H1 (cell line): ENCODE results near the gene FREM1. TPM values are rescaled to one million over a fixed set of nuclear protein-coding genes. Genes with fewer than 3 reads are reported as not detected.

Source experiments
- CTCF ChIA-PET: fragments of 300-600 bp; sonication (Branson Sonifier 250); formaldehyde crosslinking; loops from one replicate; lab custom pipeline; 2021; ENCODE audit not compliant: partially characterized antibody; lab: Charles Lee
- POLR2A ChIA-PET: fragments of 300-600 bp; sonication (Branson Sonifier 250); formaldehyde crosslinking; loops from one replicate; lab custom pipeline; 2021; ENCODE audit warnings: inconsistent platforms; ENCODE audit not compliant: partially characterized antibody; lab: Charles Lee
- DNase-seq, 2 experiments: peaks; one replicate each; pipeline versions ENCODE4 v3.0.0 to v3.0.0-alpha.2; 2010 to 2022; ENCODE audit warnings: low spot score in 2 of 2, low read depth in 1 of 2, mixed read lengths in 1 of 2
- FAIRE-seq: peaks from 2 replicates; lab custom pipeline; 2011; peaks lifted over from hg19 to GRCh38; lab: Jason Lieb, UNC
- H2AFZ ChIP-seq: 2 replicates; pipeline ENCODE4 v1.8.1; 2012; ENCODE audit warnings: low read length, inconsistent platforms
- H2AK5ac ChIP-seq: 2 replicates; pipeline ENCODE4 v1.6.1; 2013; ENCODE audit warnings: low read depth, low read length
- H2BK120ac ChIP-seq: replicated peaks from 2 replicates; pipeline ENCODE3; 2013; ENCODE audit warnings: low read depth, low read length, inconsistent platforms
- H2BK12ac ChIP-seq: 2 replicates; pipeline ENCODE4 v1.6.1; 2013; ENCODE audit warnings: low read depth, low read length
- H2BK15ac ChIP-seq: 2 replicates; pipeline ENCODE4 v1.6.1; 2013; ENCODE audit warnings: low read length
- H2BK20ac ChIP-seq: 2 replicates; pipeline ENCODE4 v1.6.1; 2013; ENCODE audit warnings: low read length
- H2BK5ac ChIP-seq: 2 replicates; pipeline ENCODE4 v1.6.1; 2013; ENCODE audit warnings: low read depth, low read length
- H3K14ac ChIP-seq: 2 replicates; pipeline ENCODE4 v1.6.1; 2013; ENCODE audit warnings: inconsistent platforms; ENCODE audit not compliant: insufficient read length
- H3K18ac ChIP-seq: 2 replicates; pipeline ENCODE4 v1.6.1; 2013; ENCODE audit warnings: low read length; ENCODE audit errors: extremely low read depth
- H3K23ac ChIP-seq: 2 replicates; pipeline ENCODE4 v1.6.1; 2013; ENCODE audit warnings: inconsistent platforms; ENCODE audit not compliant: insufficient read length
- H3K23me2 ChIP-seq: 2 replicates; pipeline ENCODE4 v1.6.1; 2013; ENCODE audit warnings: low read depth, low read length
- H3K27ac ChIP-seq: 2 replicates; pipeline ENCODE4 v1.6.1; 2011; ENCODE audit warnings: low read depth, low read length, inconsistent platforms
- H3K27me3 ChIP-seq, 4 experiments: replicated peaks in 1 of 4; 1 replicate in 1 of 4; 2 replicates in 3 of 4; pipeline versions ENCODE4 v1.6.1 to v1.8.1; 2011 to 2013; ENCODE audit warnings: low read length in 3 of 4, mild to moderate bottlenecking in 3 of 4, inconsistent platforms in 2 of 4, mixed read lengths in 2 of 4, moderate library complexity in 1 of 4; ENCODE audit not compliant: control insufficient read depth in 3 of 4, insufficient read depth in 3 of 4; ENCODE audit errors: extremely low read depth in 1 of 4
- H3K36me3 ChIP-seq, 4 experiments: 2 replicates each; pipeline versions ENCODE4 v1.6.1 to v1.8.1; 2011 to 2013; ENCODE audit warnings: mild to moderate bottlenecking in 4 of 4, low read length in 3 of 4, moderate library complexity in 2 of 4, control low read depth in 1 of 4, inconsistent platforms in 1 of 4; ENCODE audit not compliant: insufficient read depth in 4 of 4, control insufficient read depth in 2 of 4
- H3K4ac ChIP-seq: replicated peaks from 2 replicates; pipeline ENCODE3; 2013; ENCODE audit warnings: low read length, low read depth, mixed read lengths, inconsistent platforms; ENCODE audit not compliant: insufficient read length
- H3K4me1 ChIP-seq, 4 experiments: replicated peaks in 1 of 4; 1 replicate in 1 of 4; 2 replicates in 3 of 4; pipeline versions ENCODE4 v1.6.1 to v1.8.1; 2011 to 2013; ENCODE audit warnings: low read length in 3 of 4, inconsistent platforms in 2 of 4, mixed read lengths in 1 of 4; ENCODE audit not compliant: insufficient read depth in 4 of 4, control insufficient read depth in 3 of 4
- H3K4me2 ChIP-seq, 2 experiments: 2 replicates each; pipeline versions ENCODE4 v1.6.1 to v1.8.1; 2011 to 2013; ENCODE audit warnings: low read depth in 2 of 2, low read length in 2 of 2, control low read depth in 1 of 2, inconsistent platforms in 1 of 2, mild to moderate bottlenecking in 1 of 2; ENCODE audit not compliant: insufficient read depth in 1 of 2
- H3K4me3 ChIP-seq, 4 experiments: fragments of 200-600, 300-600 bp in 1 of 4; sonication (generic), shearing (Covaris generic), sonication (Bioruptor Twin) in 1 of 4; 2 replicates each; pipeline versions ENCODE4 v1.5.1 to v1.8.1; 2011 to 2016; ENCODE audit warnings: low read length in 4 of 4, low read depth in 3 of 4, control low read depth in 2 of 4, inconsistent platforms in 2 of 4, mild to moderate bottlenecking in 2 of 4, mixed read lengths in 1 of 4, moderate library complexity in 1 of 4; ENCODE audit not compliant: insufficient read depth in 2 of 4; ENCODE audit errors: extremely low read depth in 1 of 4
- H3K56ac ChIP-seq: replicated peaks from 2 replicates; pipeline ENCODE3; 2013; ENCODE audit warnings: low read depth, mild to moderate bottlenecking, mixed read lengths, low read length, inconsistent platforms; ENCODE audit not compliant: insufficient read length
- H3K79me1 ChIP-seq: 2 replicates; pipeline ENCODE4 v1.6.1; 2013; ENCODE audit warnings: low read depth, low read length, control low read depth
- H3K79me2 ChIP-seq, 2 experiments: 2 replicates each; pipeline versions ENCODE4 v1.6.1 to v1.8.1; 2012 to 2013; ENCODE audit warnings: low read length in 2 of 2, mild to moderate bottlenecking in 2 of 2, inconsistent platforms in 1 of 2; ENCODE audit not compliant: insufficient read depth in 2 of 2, control insufficient read depth in 1 of 2
- H3K9ac ChIP-seq, 4 experiments: replicated peaks in 1 of 4; 1 replicate in 1 of 4; 2 replicates in 3 of 4; pipeline versions ENCODE4 v1.6.1 to v1.8.1; 2011 to 2013; ENCODE audit warnings: low read depth in 3 of 4, low read length in 3 of 4, control low read depth in 2 of 4, mild to moderate bottlenecking in 2 of 4, moderate library complexity in 2 of 4, inconsistent platforms in 1 of 4; ENCODE audit errors: extremely low read depth in 1 of 4
- H3K9me3 ChIP-seq, 2 experiments: 2 replicates each; pipeline versions ENCODE4 v1.6.1 to v1.8.1; 2012 to 2013; ENCODE audit warnings: mild to moderate bottlenecking in 2 of 2, moderate library complexity in 2 of 2, control low read depth in 1 of 2, inconsistent platforms in 1 of 2, low read depth in 1 of 2, low read length in 1 of 2, mixed read lengths in 1 of 2; ENCODE audit not compliant: insufficient read depth in 2 of 2
- H4K20me1 ChIP-seq, 2 experiments: replicated peaks in 1 of 2; 2 replicates each; pipeline versions ENCODE3 to v1.8.1; 2011 to 2013; ENCODE audit warnings: inconsistent platforms in 2 of 2, low read length in 2 of 2, mild to moderate bottlenecking in 1 of 2; ENCODE audit not compliant: insufficient read depth in 2 of 2, control insufficient read depth in 1 of 2
- H4K5ac ChIP-seq: 2 replicates; pipeline ENCODE4 v1.6.1; 2013; ENCODE audit warnings: low read length, low read depth, mixed read lengths, inconsistent platforms; ENCODE audit not compliant: insufficient read length
- H4K8ac ChIP-seq: 2 replicates; pipeline ENCODE4 v1.8.0; 2013; ENCODE audit warnings: mild to moderate bottlenecking, moderate library complexity, low read length, inconsistent platforms; ENCODE audit not compliant: insufficient read depth; ENCODE audit errors: extremely low read depth
- H4K91ac ChIP-seq: replicated peaks from 2 replicates; pipeline ENCODE3; 2013; ENCODE audit warnings: low read length, mixed read lengths, inconsistent platforms; ENCODE audit not compliant: insufficient read length
- ASH2L ChIP-seq: fragments of 200-600, 300-600 bp; sonication (generic); IDR thresholded peaks from one replicate; pipeline ENCODE4 v1.7.1; 2017; ENCODE audit warnings: low read length
- EZH2 ChIP-seq: fragments of 200-600 bp; sonication (generic); IDR thresholded peaks from 2 replicates; pipeline ENCODE4 v1.7.1; 2012; ENCODE audit warnings: low read depth, mild to moderate bottlenecking, moderate library complexity, low read length, inconsistent platforms; ENCODE audit not compliant: severe bottlenecking
- NANOG ChIP-seq: IDR thresholded peaks from 2 replicates; pipeline ENCODE4 v1.6.1; 2011; ENCODE audit warnings: low read length, low read depth, mild to moderate bottlenecking, inconsistent platforms; ENCODE audit not compliant: insufficient read depth, poor library complexity, severe bottlenecking
- RXRA ChIP-seq: IDR thresholded peaks from 2 replicates; pipeline ENCODE4 v1.6.1; 2011; ENCODE audit warnings: low read depth, mild to moderate bottlenecking, low read length, moderate library complexity; ENCODE audit not compliant: insufficient read depth
- SIX5 ChIP-seq: IDR thresholded peaks from 2 replicates; pipeline ENCODE4 v1.6.1; 2011; ENCODE audit warnings: mild to moderate bottlenecking, low read depth, low read length
- TCF12 ChIP-seq: IDR thresholded peaks from 2 replicates; pipeline ENCODE4 v1.6.1; 2011; ENCODE audit warnings: low read depth, mild to moderate bottlenecking, low read length
- ZNF274 ChIP-seq: IDR thresholded peaks from 2 replicates; pipeline ENCODE4 v1.7.0; 2012; ENCODE audit warnings: low read length, borderline replicate concordance; ENCODE audit errors: extremely low read depth
- WGBS, 2 experiments: shearing (Covaris generic) in 1 of 2; methylation state at CpG; one replicate each; pipeline versions ENCODE4 v1.1.6 to v1.1.7; 2013 to 2015; ENCODE audit warnings: low lambda C conversion rate in 2 of 2, mixed read lengths in 2 of 2, inconsistent platforms in 1 of 2, low coverage in 1 of 2, missing lambda C conversion rate in 1 of 2; ENCODE audit not compliant: insufficient replicate concordance in 2 of 2, insufficient coverage in 1 of 2, insufficient read length in 1 of 2; ENCODE audit errors: extremely low coverage in 1 of 2, missing lambda C conversion rate in 1 of 2; 5-methylcytosine and 5-hydroxymethylcytosine counted together
- polyA plus RNA-seq, 7 experiments: library from polyadenylated mRNA; depleted of rRNA in 3 of 7; stranded (reverse) in 5 of 7; unstranded in 2 of 7; fragments of >200 nt in 5 of 7; fragments of 200-250 nt in 2 of 7; gene quantifications; 1 replicate in 5 of 7; 2 replicates in 1 of 7; 4 replicates in 1 of 7; pipeline versions ENCODE4 v1.2.1 to v1.2.3, GENCODE V29; 2011 to 2013; ENCODE audit warnings: missing spikeins in 2 of 7, mixed read lengths in 2 of 7
- total RNA-seq: library from RNA; stranded (reverse); fragmentation: NEBNext Ultra II Directional; extraction: Animal tissue kit (Norgen Biotek cat#: 25700); gene quantifications from 2 replicates; pipeline ENCODE4 v1.2.1, GENCODE V29; 2021

The FREM1 gene
- total and polyA plus RNA-seq, 2 of the 8 experiments (the other 6 are each of a cell fraction or from before 2014, with no cell fraction given), result 2.6 to 3.1 TPM

DNA sequence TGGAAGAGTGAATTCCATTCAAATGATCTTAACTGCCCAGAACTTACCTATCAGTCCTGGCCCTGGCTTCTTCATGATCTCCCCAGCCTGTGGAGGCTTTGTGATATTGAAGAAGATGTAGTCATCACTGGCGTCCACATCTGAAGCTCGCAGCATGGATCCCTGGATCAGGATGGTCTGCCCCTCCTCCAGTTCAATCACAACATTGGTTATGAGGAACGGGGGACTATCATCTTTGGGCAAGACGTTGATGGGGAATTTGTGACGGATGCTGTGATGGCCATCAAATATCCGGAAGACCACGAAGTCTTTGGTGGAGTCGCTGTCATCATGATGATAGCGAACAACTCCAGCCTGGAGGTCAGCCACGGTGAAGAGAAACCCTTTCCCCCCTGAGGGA lies 68.0 kb downstream of the FREM1 start:
- H3K14ac ChIP-seq, result no peak overlapping the region
- H2AK5ac ChIP-seq, result no peak overlapping the region
- no peaks in the 10 kb centered on the region for H3K79me2 ChIP-seq
- no peak for TF ChIP-seq EZH2
- no peak for TF ChIP-seq RXRA
- no peak for TF ChIP-seq ZNF274
- TF ChIP-seq SIX5, result no peak
- TF ChIP-seq ASH2L, result no peak
- no peak for TF ChIP-seq TCF12
- TF ChIP-seq NANOG, result no peak
- H2BK20ac ChIP-seq, result no peak overlapping the region
- H3K36me3 ChIP-seq, result no peaks in the 10 kb centered on the region
- no peak overlapping the region for H4K91ac ChIP-seq
- no peak overlapping the region for H2BK5ac ChIP-seq
- H2BK15ac ChIP-seq, result no peak overlapping the region
- H3K27me3 ChIP-seq, result no peaks in the 10 kb centered on the region
- H3K27ac ChIP-seq, result no peak overlapping the region
- H3K4me3 ChIP-seq, result no peak overlapping the region
- H4K5ac ChIP-seq, result no peak overlapping the region
- H2BK12ac ChIP-seq, result no peak overlapping the region
- POLR2A ChIA-PET, result no interaction called here
- FAIRE-seq, result no peak
- no peaks in the 10 kb centered on the region for H4K20me1 ChIP-seq
- CTCF ChIA-PET, result no interaction called here
- H3K9me3 ChIP-seq, result no peaks in the 10 kb centered on the region
- no peaks in the 10 kb centered on the region; the same call in 1 of the 2 replicates for H3K23me2 ChIP-seq
- no peak overlapping the region for H3K23ac ChIP-seq
- no peak overlapping the region for H2BK120ac ChIP-seq
- H3K79me1 ChIP-seq, result no peaks in the 10 kb centered on the region
- H4K8ac ChIP-seq, result no peak overlapping the region
- H3K18ac ChIP-seq, result no peak overlapping the region
- no peak overlapping the region for H3K4me2 ChIP-seq
- no peak overlapping the region for H2AFZ ChIP-seq
- H3K4ac ChIP-seq, result no peak overlapping the region
- H3K9ac ChIP-seq, result no peak overlapping the region
- 90% methylated on average over 10 of the region's 10 CpGs; no CpG with 5 or more reads in 1 of the 2 experiments for WGBS, 2 experiments
- H3K56ac ChIP-seq, result no peak overlapping the region
- H3K4me1 ChIP-seq, result no peaks in the 10 kb centered on the region
- no peak for DNase-seq
